ENCODE measurements around the gene PRR3. TPM values are rescaled to one million over a fixed set of nuclear protein-coding genes. Genes with fewer than 3 reads are reported as not detected.

PRR3 gene
- total and polyA plus RNA-seq, 2 experiments from 2014 or later: 10.9 to 15.2 TPM

GRCh38 chr6:30530014-30530413, 27.1 kb upstream of the PRR3 start:
- Histone ChIP-seq H3K36me3 (ENCODE audit: insufficient read depth) (no peaks in the 10 kb centered on the region), H3K79me2 (replicated peaks; ENCODE audit: insufficient read depth) (no peaks in the 10 kb centered on the region), H3K4me3 (no peak overlapping the region), H3K9me2 (ENCODE audit: insufficient read depth) (no peaks in the 10 kb centered on the region), H3K27ac (ENCODE audit: low read depth) (no peak overlapping the region), H3K4me2 (no peak overlapping the region), H3K27me3 (ENCODE audit: insufficient read depth) (no peaks in the 10 kb centered on the region), H4K20me1 (replicated peaks; ENCODE audit: insufficient read depth) (no peaks in the 10 kb centered on the region), H3F3A (replicated peaks; ENCODE audit: low read depth) (no peaks in the 10 kb centered on the region), H3K4me1 (ENCODE audit: insufficient read depth) (no peaks in the 10 kb centered on the region), H2AFZ (no peak overlapping the region)
- DNase-seq (ENCODE audit: low spot score): no peak
- TF ChIP-seq ZNF114 (CRISPR knock-in tag; IDR thresholded peaks at IDR 0.05) (no peak), ETS1 (IDR thresholded peaks at IDR 0.05) (no peak), EZH2 (IDR thresholded peaks at IDR 0.05; ENCODE audit: low read depth, unreplicated experiment) (no peak), POLR2AphosphoS5 (IDR thresholded peaks at IDR 0.05; ENCODE audit: low read depth) (no peak)
- TF ChIP-seq, protein P1, sequence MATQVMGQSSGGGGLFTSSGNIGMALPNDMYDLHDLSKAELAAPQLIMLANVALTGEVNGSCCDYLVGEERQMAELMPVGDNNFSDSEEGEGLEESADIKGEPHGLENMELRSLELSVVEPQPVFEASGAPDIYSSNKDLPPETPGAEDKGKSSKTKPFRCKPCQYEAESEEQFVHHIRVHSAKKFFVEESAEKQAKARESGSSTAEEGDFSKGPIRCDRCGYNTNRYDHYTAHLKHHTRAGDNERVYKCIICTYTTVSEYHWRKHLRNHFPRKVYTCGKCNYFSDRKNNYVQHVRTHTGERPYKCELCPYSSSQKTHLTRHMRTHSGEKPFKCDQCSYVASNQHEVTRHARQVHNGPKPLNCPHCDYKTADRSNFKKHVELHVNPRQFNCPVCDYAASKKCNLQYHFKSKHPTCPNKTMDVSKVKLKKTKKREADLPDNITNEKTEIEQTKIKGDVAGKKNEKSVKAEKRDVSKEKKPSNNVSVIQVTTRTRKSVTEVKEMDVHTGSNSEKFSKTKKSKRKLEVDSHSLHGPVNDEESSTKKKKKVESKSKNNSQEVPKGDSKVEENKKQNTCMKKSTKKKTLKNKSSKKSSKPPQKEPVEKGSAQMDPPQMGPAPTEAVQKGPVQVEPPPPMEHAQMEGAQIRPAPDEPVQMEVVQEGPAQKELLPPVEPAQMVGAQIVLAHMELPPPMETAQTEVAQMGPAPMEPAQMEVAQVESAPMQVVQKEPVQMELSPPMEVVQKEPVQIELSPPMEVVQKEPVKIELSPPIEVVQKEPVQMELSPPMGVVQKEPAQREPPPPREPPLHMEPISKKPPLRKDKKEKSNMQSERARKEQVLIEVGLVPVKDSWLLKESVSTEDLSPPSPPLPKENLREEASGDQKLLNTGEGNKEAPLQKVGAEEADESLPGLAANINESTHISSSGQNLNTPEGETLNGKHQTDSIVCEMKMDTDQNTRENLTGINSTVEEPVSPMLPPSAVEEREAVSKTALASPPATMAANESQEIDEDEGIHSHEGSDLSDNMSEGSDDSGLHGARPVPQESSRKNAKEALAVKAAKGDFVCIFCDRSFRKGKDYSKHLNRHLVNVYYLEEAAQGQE (IDR thresholded peaks at IDR 0.05; ENCODE audit: unreplicated experiment): no peak
- H3K4me1 Mint-ChIP-seq: no peaks in the 10 kb centered on the region
- no peak for ATAC-seq
- H3K9me3 Mint-ChIP-seq: 0 out of 3 replicates have a peak, but pooled peaks cover 6% of the 10 kb centered on the region
- no peak overlapping the region for H3K27ac Mint-ChIP-seq
- peaks cover 4% of the 10 kb centered on the region for H3K27me3 Mint-ChIP-seq (ENCODE audit: insufficient read depth, low read depth, poor library complexity)
- no peak overlapping the region for H3K4me3 Mint-ChIP-seq
- no peaks in the 10 kb centered on the region for H3K36me3 Mint-ChIP-seq (ENCODE audit: low read depth)

- H3K9me3 Mint-ChIP-seq: no peaks in the 10 kb centered on the region
- ATAC-seq: no peak
- no peak overlapping the region for H3K27ac Mint-ChIP-seq
- no peak for TF ChIP-seq ZNF331 (CRISPR knock-in tag; IDR thresholded peaks at IDR 0.05; ENCODE audit: low read depth)
- TF ChIP-seq ZNF114 (CRISPR knock-in tag; IDR thresholded peaks at IDR 0.05): no peak
- no peak for TF ChIP-seq CREB1 (CRISPR knock-in tag; IDR thresholded peaks at IDR 0.05; ENCODE audit: low read depth)
- TF ChIP-seq NANOG (IDR thresholded peaks at IDR 0.05; ENCODE audit: borderline replicate concordance): no peak
- TF ChIP-seq JUNB (IDR thresholded peaks at IDR 0.05; ENCODE audit: unreplicated experiment): no peak
- no peak for TF ChIP-seq EZH2phosphoT487 (IDR thresholded peaks at IDR 0.05; ENCODE audit: unreplicated experiment)
- TF ChIP-seq, protein P2, sequence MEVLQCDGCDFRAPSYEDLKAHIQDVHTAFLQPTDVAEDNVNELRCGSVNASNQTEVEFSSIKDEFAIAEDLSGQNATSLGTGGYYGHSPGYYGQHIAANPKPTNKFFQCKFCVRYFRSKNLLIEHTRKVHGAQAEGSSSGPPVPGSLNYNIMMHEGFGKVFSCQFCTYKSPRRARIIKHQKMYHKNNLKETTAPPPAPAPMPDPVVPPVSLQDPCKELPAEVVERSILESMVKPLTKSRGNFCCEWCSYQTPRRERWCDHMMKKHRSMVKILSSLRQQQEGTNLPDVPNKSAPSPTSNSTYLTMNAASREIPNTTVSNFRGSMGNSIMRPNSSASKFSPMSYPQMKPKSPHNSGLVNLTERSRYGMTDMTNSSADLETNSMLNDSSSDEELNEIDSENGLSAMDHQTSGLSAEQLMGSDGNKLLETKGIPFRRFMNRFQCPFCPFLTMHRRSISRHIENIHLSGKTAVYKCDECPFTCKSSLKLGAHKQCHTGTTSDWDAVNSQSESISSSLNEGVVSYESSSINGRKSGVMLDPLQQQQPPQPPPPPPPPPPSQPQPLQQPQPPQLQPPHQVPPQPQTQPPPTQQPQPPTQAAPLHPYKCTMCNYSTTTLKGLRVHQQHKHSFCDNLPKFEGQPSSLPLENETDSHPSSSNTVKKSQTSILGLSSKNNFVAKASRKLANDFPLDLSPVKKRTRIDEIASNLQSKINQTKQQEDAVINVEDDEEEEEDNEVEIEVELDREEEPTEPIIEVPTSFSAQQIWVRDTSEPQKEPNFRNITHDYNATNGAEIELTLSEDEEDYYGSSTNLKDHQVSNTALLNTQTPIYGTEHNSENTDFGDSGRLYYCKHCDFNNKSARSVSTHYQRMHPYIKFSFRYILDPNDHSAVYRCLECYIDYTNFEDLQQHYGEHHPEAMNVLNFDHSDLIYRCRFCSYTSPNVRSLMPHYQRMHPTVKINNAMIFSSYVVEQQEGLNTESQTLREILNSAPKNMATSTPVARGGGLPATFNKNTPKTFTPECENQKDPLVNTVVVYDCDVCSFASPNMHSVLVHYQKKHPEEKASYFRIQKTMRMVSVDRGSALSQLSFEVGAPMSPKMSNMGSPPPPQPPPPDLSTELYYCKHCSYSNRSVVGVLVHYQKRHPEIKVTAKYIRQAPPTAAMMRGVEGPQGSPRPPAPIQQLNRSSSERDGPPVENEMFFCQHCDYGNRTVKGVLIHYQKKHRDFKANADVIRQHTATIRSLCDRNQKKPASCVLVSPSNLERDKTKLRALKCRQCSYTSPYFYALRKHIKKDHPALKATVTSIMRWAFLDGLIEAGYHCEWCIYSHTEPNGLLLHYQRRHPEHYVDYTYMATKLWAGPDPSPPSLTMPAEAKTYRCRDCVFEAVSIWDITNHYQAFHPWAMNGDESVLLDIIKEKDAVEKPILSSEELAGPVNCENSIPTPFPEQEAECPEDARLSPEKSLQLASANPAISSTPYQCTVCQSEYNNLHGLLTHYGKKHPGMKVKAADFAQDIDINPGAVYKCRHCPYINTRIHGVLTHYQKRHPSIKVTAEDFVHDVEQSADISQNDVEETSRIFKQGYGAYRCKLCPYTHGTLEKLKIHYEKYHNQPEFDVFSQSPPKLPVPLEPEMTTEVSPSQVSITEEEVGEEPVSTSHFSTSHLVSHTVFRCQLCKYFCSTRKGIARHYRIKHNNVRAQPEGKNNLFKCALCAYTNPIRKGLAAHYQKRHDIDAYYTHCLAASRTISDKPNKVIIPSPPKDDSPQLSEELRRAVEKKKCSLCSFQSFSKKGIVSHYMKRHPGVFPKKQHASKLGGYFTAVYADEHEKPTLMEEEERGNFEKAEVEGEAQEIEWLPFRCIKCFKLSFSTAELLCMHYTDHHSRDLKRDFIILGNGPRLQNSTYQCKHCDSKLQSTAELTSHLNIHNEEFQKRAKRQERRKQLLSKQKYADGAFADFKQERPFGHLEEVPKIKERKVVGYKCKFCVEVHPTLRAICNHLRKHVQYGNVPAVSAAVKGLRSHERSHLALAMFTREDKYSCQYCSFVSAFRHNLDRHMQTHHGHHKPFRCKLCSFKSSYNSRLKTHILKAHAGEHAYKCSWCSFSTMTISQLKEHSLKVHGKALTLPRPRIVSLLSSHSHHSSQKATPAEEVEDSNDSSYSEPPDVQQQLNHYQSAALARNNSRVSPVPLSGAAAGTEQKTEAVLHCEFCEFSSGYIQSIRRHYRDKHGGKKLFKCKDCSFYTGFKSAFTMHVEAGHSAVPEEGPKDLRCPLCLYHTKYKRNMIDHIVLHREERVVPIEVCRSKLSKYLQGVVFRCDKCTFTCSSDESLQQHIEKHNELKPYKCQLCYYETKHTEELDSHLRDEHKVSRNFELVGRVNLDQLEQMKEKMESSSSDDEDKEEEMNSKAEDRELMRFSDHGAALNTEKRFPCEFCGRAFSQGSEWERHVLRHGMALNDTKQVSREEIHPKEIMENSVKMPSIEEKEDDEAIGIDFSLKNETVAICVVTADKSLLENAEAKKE (CRISPR knock-in tag; IDR thresholded peaks at IDR 0.05): no peak
Observed at GRCh38 chr6:30533460-30534294, 23.4 kb upstream of the PRR3 start.

More at GRCh38 chr6:30533460-30534294, 23.4 kb upstream of the PRR3 start:
- Histone ChIP-seq H4K20me1 (replicated peaks; ENCODE audit: insufficient read depth) (no peaks in the 10 kb centered on the region), H3K4me3 (no peak overlapping the region), H3K27ac (ENCODE audit: low read depth) (no peak overlapping the region), H2AFZ (no peak overlapping the region), H3K27me3 (ENCODE audit: insufficient read depth) (no peaks in the 10 kb centered on the region), H3K9me2 (ENCODE audit: insufficient read depth) (no peaks in the 10 kb centered on the region), H3K36me3 (ENCODE audit: insufficient read depth) (no peaks in the 10 kb centered on the region), H3K4me1 (ENCODE audit: insufficient read depth) (no peaks in the 10 kb centered on the region), H3K79me2 (replicated peaks; ENCODE audit: insufficient read depth) (no peaks in the 10 kb centered on the region), H3K4me2 (no peak overlapping the region), H3F3A (replicated peaks; ENCODE audit: low read depth) (no peaks in the 10 kb centered on the region)
- peaks cover 4% of the 10 kb centered on the region for H3K27me3 Mint-ChIP-seq (ENCODE audit: insufficient read depth, low read depth, poor library complexity)
- H3K4me3 Mint-ChIP-seq: no peak overlapping the region
- H3K36me3 Mint-ChIP-seq (ENCODE audit: low read depth): no peaks in the 10 kb centered on the region
- no peaks in the 10 kb centered on the region for H3K4me1 Mint-ChIP-seq
- no peak for DNase-seq (ENCODE audit: low spot score)
